HL-60 (cell line): ENCODE data around the gene TMEM132A.

Source experiments
- DNase-seq, 2 experiments: peaks; one replicate each; pipeline ENCODE4 v3.0.0-alpha.2; 2010 to 2020; ENCODE audit warnings: low read depth in 1 of 2, low spot score in 1 of 2
- H3K27ac ChIP-seq: fragments of 250-450 bp; sonication (Bioruptor Pico); replicated peaks from 2 replicates; pipeline ENCODE4 v1.5.1; 2020; ENCODE audit warnings: mild to moderate bottlenecking, moderate library complexity
- H3K27me3 ChIP-seq: fragments of 250-450 bp; sonication (Bioruptor Pico); 2 replicates; pipeline ENCODE4 v1.5.1; 2021; ENCODE audit warnings: mild to moderate bottlenecking, moderate library complexity; ENCODE audit not compliant: insufficient read depth, poor library complexity, severe bottlenecking
- H3K4me3 ChIP-seq: replicated peaks from 2 replicates; pipeline ENCODE4 v1.5.1; 2011; ENCODE audit warnings: mild to moderate bottlenecking, control low read depth, low read length; ENCODE audit not compliant: insufficient read depth
- GABPA ChIP-seq: IDR thresholded peaks from 2 replicates; pipeline ENCODE4 v1.6.1; 2012; ENCODE audit warnings: low read depth
- POLR2AphosphoS5 ChIP-seq: IDR thresholded peaks from 2 replicates; pipeline ENCODE4 v1.6.1; 2012; ENCODE audit warnings: low read depth
- SPI1 ChIP-seq: IDR thresholded peaks from 2 replicates; pipeline ENCODE4 v1.6.1; 2012; ENCODE audit warnings: low read depth, mild to moderate bottlenecking, borderline replicate concordance
- TF ChIP-seq, protein P1 (sequence below): IDR thresholded peaks from 2 replicates; pipeline ENCODE4 v1.6.1; 2012; ENCODE audit warnings: low read depth; ENCODE audit not compliant: insufficient replicate concordance
- TF ChIP-seq, protein P2 (sequence below): IDR thresholded peaks from one replicate; pipeline ENCODE4 v1.5.1; 2011; ENCODE audit warnings: low read length, control low read depth, inconsistent platforms; ENCODE audit not compliant: insufficient read depth

Gene TMEM132A

GRCh38 chr11:60923326-60923725, 934 bp upstream of the TMEM132A start:
- no peak overlapping the region for H3K27ac ChIP-seq
- no peak overlapping the region for H3K4me3 ChIP-seq
- H3K27me3 ChIP-seq: peaks cover 28% of the 10 kb centered on the region
- TF ChIP-seq SPI1 (no peak), POLR2AphosphoS5 (no peak), GABPA (no peak)
- TF ChIP-seq, protein P1, sequence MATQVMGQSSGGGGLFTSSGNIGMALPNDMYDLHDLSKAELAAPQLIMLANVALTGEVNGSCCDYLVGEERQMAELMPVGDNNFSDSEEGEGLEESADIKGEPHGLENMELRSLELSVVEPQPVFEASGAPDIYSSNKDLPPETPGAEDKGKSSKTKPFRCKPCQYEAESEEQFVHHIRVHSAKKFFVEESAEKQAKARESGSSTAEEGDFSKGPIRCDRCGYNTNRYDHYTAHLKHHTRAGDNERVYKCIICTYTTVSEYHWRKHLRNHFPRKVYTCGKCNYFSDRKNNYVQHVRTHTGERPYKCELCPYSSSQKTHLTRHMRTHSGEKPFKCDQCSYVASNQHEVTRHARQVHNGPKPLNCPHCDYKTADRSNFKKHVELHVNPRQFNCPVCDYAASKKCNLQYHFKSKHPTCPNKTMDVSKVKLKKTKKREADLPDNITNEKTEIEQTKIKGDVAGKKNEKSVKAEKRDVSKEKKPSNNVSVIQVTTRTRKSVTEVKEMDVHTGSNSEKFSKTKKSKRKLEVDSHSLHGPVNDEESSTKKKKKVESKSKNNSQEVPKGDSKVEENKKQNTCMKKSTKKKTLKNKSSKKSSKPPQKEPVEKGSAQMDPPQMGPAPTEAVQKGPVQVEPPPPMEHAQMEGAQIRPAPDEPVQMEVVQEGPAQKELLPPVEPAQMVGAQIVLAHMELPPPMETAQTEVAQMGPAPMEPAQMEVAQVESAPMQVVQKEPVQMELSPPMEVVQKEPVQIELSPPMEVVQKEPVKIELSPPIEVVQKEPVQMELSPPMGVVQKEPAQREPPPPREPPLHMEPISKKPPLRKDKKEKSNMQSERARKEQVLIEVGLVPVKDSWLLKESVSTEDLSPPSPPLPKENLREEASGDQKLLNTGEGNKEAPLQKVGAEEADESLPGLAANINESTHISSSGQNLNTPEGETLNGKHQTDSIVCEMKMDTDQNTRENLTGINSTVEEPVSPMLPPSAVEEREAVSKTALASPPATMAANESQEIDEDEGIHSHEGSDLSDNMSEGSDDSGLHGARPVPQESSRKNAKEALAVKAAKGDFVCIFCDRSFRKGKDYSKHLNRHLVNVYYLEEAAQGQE: no peak
- TF ChIP-seq, protein P2, sequence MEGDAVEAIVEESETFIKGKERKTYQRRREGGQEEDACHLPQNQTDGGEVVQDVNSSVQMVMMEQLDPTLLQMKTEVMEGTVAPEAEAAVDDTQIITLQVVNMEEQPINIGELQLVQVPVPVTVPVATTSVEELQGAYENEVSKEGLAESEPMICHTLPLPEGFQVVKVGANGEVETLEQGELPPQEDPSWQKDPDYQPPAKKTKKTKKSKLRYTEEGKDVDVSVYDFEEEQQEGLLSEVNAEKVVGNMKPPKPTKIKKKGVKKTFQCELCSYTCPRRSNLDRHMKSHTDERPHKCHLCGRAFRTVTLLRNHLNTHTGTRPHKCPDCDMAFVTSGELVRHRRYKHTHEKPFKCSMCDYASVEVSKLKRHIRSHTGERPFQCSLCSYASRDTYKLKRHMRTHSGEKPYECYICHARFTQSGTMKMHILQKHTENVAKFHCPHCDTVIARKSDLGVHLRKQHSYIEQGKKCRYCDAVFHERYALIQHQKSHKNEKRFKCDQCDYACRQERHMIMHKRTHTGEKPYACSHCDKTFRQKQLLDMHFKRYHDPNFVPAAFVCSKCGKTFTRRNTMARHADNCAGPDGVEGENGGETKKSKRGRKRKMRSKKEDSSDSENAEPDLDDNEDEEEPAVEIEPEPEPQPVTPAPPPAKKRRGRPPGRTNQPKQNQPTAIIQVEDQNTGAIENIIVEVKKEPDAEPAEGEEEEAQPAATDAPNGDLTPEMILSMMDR: no peak
- DNase-seq: no peak

DNA sequence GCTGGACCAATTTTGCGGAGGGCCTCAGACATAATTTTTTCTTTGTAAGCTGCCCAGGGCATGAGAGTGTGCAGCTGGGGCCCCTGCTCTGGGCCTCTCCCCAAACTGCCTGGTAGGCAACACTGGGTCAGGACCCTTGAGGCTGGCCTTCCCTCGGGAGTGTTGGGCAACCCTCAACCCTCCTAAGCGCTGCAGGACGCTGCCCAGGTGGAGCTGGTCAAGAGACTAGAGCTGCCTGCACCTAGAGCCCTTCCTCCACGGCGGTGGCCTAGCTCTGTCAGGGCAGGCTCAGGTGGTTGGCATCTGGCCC, 505 bp upstream of the TMEM132A start:
- no peak for DNase-seq
- no peak overlapping the region for H3K4me3 ChIP-seq
- H3K27me3 ChIP-seq: peaks cover 28% of the 10 kb centered on the region
- no peak overlapping the region for H3K27ac ChIP-seq
- no peak for TF ChIP-seq SPI1
- TF ChIP-seq, protein P2: no peak
- TF ChIP-seq POLR2AphosphoS5: peak; percentile 55; the same call in 1 of the 2 replicates

DNA sequence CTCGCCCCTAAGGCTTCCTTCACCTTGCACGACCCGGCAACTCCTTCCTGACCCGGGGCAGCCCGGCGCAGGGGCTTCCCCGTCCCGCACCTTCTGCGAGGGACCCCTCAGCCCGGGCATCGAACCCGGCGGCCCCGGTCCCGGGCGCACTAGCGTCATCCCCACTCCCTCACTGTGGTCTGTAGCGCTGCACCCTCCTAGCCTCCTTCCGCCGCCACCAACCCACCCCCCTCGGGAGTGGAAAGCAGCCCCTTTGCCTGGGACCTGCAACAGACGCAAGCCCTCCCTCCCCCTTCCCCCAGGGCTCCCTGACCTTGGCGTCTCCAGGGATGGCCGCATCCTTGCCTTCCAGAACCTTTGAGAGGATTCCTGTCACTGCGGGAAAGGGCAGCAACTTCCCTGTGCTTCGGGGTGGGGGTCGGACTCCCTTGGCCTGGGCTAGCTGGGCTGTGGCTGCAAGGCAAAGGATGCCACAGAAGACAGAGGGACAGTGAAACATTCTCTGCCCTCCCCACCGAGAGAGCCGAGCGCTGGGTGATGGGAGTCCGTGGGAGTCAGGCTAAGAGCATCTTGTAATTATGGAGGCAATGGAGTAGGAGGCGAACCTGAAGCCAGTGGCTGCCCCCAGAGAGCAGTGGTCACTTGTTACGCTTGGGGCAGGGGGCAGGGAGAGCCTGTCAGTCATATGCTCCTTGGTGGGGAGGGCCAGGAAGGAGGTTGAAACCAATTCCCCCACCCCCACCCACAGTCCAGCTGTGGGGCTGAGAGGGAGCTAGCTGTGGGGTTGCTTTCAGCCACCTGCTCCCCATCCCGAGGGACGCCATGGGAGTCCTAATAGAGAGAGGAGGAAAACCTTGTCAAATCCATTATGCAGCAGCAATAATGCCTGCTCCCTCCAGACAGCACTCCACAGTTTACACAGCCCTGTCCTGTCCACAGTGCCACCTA, 920 bp downstream of the TMEM132A start:
- Histone ChIP-seq H3K27ac (no peak overlapping the region), H3K4me3 (no peak overlapping the region), H3K27me3 (peaks cover 30% of the 10 kb centered on the region)
- no peak for DNase-seq
- TF ChIP-seq, protein P2: no peak

DNA sequence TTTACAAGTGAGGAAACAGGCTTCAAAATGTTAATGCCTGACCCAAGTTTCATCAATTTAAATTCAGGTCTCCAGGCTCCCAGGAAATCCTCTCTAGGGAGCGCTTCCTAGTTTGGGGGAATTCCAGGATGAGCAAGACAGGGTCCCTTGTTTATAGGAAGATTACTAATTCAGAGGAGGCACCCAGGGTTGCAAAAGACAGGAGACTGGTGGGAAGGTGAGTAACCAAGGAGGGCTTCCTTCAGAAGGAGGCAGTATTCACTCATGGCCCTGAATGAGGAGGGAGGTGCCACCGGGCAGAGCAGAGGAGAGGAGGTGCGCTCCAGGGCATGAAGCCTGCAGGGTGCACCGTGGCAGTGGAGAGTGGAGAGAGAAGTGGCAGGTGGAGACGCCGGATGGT, 1.6 kb downstream of the TMEM132A start:
- no peak for DNase-seq
- TF ChIP-seq SPI1 (no peak), GABPA (no peak), POLR2AphosphoS5 (no peak)
- TF ChIP-seq, protein P2: no peak
- TF ChIP-seq, protein P1: no peak
- peaks cover 31% of the 10 kb centered on the region for H3K27me3 ChIP-seq
- no peak overlapping the region for H3K4me3 ChIP-seq
- no peak overlapping the region for H3K27ac ChIP-seq
